GM23338 (cell line): Measurements from ENCODE around the gene STOX2. TPM values are rescaled to one million over a fixed set of nuclear protein-coding genes. Genes with fewer than 3 reads are reported as not detected.

Experiments
- ATAC-seq: fragments of 200-7000 bp; cut with Tn5 transposase; 3 replicates; pipeline ENCODE4 v1.9.1; 2020
- DNase-seq: peaks from one replicate; pipeline ENCODE4 v3.0.0-alpha.2; 2015; ENCODE audit warnings: low spot score
- H2AFZ ChIP-seq: fragments of 200-600 bp; sonication (generic); 2 replicates; pipeline ENCODE4 v1.8.0; 2016; ENCODE audit warnings: antibody characterized with exemption, mild to moderate bottlenecking, moderate library complexity
- H3F3A ChIP-seq: fragments of 200-600 bp; sonication (generic); replicated peaks from 2 replicates; pipeline ENCODE4 v1.8.0; 2017; ENCODE audit warnings: antibody characterized with exemption, mixed run types, low read depth
- H3K27ac ChIP-seq: fragments of 200-600 bp; sonication (generic); 2 replicates; pipeline ENCODE4 v1.6.1; 2016; ENCODE audit warnings: low read depth
- H3K27me3 ChIP-seq: fragments of 200-600 bp; sonication (generic); 2 replicates; pipeline ENCODE4 v1.8.0; 2016; ENCODE audit warnings: mild to moderate bottlenecking, mixed run types, moderate library complexity; ENCODE audit not compliant: insufficient read depth
- H3K36me3 ChIP-seq: fragments of 200-600 bp; sonication (generic); 2 replicates; pipeline ENCODE4 v1.8.0; 2016; ENCODE audit warnings: mild to moderate bottlenecking; ENCODE audit not compliant: insufficient read depth
- H3K4me1 ChIP-seq: fragments of 200-600 bp; sonication (generic); 2 replicates; pipeline ENCODE4 v1.8.0; 2016; ENCODE audit warnings: mild to moderate bottlenecking, moderate library complexity; ENCODE audit not compliant: insufficient read depth
- H3K4me2 ChIP-seq: fragments of 200-600 bp; sonication (generic); 2 replicates; pipeline ENCODE4 v1.7.1; 2017; ENCODE audit warnings: mixed run types
- H3K4me3 ChIP-seq: fragments of 200-600 bp; sonication (generic); 2 replicates; pipeline ENCODE4 v1.6.1; 2016; ENCODE audit warnings: mixed run types
- H3K79me2 ChIP-seq: fragments of 200-600 bp; sonication (generic); replicated peaks from 2 replicates; pipeline ENCODE4 v1.8.0; 2017; ENCODE audit warnings: mild to moderate bottlenecking; ENCODE audit not compliant: insufficient read depth
- H3K9me2 ChIP-seq: fragments of 200-600 bp; sonication (generic); 2 replicates; pipeline ENCODE4 v1.8.0; 2017; ENCODE audit not compliant: insufficient read depth
- H4K20me1 ChIP-seq: fragments of 200-600 bp; sonication (generic); replicated peaks from 2 replicates; pipeline ENCODE4 v1.8.0; 2017; ENCODE audit warnings: mild to moderate bottlenecking; ENCODE audit not compliant: insufficient read depth
- H3K27ac Mint-ChIP-seq: 2 replicates; pipeline ENCODE4 v1.8.0; 2020; ENCODE audit warnings: inconsistent platforms, mild to moderate bottlenecking, moderate library complexity, mixed read lengths
- H3K27me3 Mint-ChIP-seq: 3 replicates; pipeline ENCODE4 v1.8.0; 2022; ENCODE audit warnings: low read depth, mild to moderate bottlenecking, moderate library complexity, mixed read lengths, inconsistent platforms; ENCODE audit not compliant: insufficient read depth, poor library complexity
- H3K36me3 Mint-ChIP-seq: 3 replicates; pipeline ENCODE4 v1.8.0; 2021; ENCODE audit warnings: low read depth, mild to moderate bottlenecking, inconsistent platforms, moderate library complexity, mixed read lengths
- H3K4me1 Mint-ChIP-seq: 3 replicates; pipeline ENCODE4 v1.8.0; 2020; ENCODE audit warnings: mild to moderate bottlenecking, inconsistent platforms, mixed read lengths
- H3K4me3 Mint-ChIP-seq: 3 replicates; pipeline ENCODE4 v1.8.0; 2021; ENCODE audit warnings: moderate library complexity, mild to moderate bottlenecking, inconsistent platforms, mixed read lengths
- H3K9me3 Mint-ChIP-seq: 3 replicates; pipeline ENCODE4 v1.8.0; 2020; ENCODE audit warnings: moderate library complexity, mild to moderate bottlenecking, inconsistent platforms, mixed read lengths
- CREB1 ChIP-seq: fragments of 250-450 bp; sonication (Bioruptor Pico); IDR thresholded peaks from 2 replicates; pipeline ENCODE4 v1.5.0; 2020; ENCODE audit warnings: low read depth, mild to moderate bottlenecking, moderate library complexity
- EZH2 ChIP-seq: fragments of 200-600 bp; sonication (generic); IDR thresholded peaks from one replicate; pipeline ENCODE4 v1.8.0; 2017; ENCODE audit warnings: antibody characterized with exemption, mild to moderate bottlenecking, low read depth; ENCODE audit not compliant: unreplicated experiment
- EZH2phosphoT487 ChIP-seq: fragments of 200-600 bp; sonication (generic); IDR thresholded peaks from one replicate; pipeline ENCODE4 v1.8.1; 2018; ENCODE audit warnings: antibody characterized with exemption; ENCODE audit not compliant: unreplicated experiment
- JUNB ChIP-seq: IDR thresholded peaks from one replicate; pipeline ENCODE4 v1.6.1; 2016; ENCODE audit warnings: antibody characterized with exemption; ENCODE audit not compliant: unreplicated experiment
- NANOG ChIP-seq: IDR thresholded peaks from 2 replicates; pipeline ENCODE4 v1.6.1; 2016; ENCODE audit warnings: antibody characterized with exemption, borderline replicate concordance
- STAT1 ChIP-seq: IDR thresholded peaks from one replicate; pipeline ENCODE4 v1.6.1; 2016; ENCODE audit warnings: antibody characterized with exemption; ENCODE audit not compliant: unreplicated experiment
- ZNF114 ChIP-seq: fragments of 250-450 bp; sonication (Bioruptor Pico); IDR thresholded peaks from 2 replicates; pipeline ENCODE4 v1.5.0; 2020; ENCODE audit warnings: mild to moderate bottlenecking, moderate library complexity
- polyA plus RNA-seq: library from polyadenylated mRNA; unstranded; fragments of >200 nt; fragmentation: Nextera tagmentation; extraction: Ambion mirVana; gene quantifications from 2 replicates; pipeline ENCODE4 v1.2.1, GENCODE V29; 2016
- total RNA-seq: library from RNA; depleted of rRNA; stranded (reverse); fragments of >200 nt; shearing (Covaris generic); gene quantifications from 2 replicates; pipeline ENCODE4 v1.2.3, GENCODE V29; 2014
- TF ChIP-seq, protein P1 (sequence below): fragments of 250-450 bp; sonication (Bioruptor Pico); IDR thresholded peaks from 2 replicates; pipeline ENCODE4 v1.5.0; 2020; ENCODE audit warnings: mild to moderate bottlenecking, moderate library complexity
- TF ChIP-seq, protein P2 (sequence below), 2 experiments: fragments of 200-600 bp in 1 of 2; sonication (generic) in 1 of 2; conservative IDR thresholded peaks; 2 replicates each; pipeline versions ENCODE4 v1.5.1 to v1.6.1; 2016 to 2017; ENCODE audit warnings: antibody characterized with exemption in 2 of 2, low read depth in 2 of 2, mild to moderate bottlenecking in 2 of 2, moderate library complexity in 1 of 2

The STOX2 gene
- total and polyA plus RNA-seq, 2 experiments from 2014 or later: 19.8 to 20.6 TPM

DNA sequence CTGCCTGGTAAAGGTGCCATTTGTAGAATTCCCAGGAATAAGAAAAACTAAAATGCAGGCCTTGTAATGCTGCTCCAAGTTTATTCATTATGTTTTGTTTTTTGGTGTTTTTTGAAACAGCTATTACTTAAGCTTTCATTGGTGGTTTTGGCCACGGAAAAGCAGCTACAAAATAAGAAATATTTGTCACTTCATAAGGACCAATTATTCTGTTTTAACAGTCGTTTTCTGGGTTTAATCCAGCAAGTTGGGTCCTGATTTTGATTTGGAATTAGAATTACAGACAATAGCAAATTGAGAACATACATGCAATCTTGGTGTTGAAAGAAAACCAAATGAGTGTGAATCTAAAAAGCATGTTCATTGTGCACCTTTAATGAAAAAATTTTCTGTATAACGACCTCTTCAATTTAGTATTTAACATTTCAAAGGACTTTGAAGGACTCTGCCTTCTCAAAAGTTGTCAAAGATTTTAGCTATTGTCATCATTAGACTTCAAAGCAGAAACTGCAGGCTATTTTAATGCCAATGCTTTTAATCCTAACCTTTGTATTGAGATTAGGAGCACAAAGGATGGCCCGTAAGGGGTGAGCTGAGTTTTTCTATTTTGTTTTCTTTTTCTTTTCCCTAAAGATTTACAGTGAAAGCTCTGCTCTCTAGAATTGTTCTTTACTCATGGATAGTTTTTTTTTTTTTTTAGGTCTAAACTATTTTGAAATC, 26.7 kb upstream of the STOX2 start (continued):
- TF ChIP-seq, protein P1, sequence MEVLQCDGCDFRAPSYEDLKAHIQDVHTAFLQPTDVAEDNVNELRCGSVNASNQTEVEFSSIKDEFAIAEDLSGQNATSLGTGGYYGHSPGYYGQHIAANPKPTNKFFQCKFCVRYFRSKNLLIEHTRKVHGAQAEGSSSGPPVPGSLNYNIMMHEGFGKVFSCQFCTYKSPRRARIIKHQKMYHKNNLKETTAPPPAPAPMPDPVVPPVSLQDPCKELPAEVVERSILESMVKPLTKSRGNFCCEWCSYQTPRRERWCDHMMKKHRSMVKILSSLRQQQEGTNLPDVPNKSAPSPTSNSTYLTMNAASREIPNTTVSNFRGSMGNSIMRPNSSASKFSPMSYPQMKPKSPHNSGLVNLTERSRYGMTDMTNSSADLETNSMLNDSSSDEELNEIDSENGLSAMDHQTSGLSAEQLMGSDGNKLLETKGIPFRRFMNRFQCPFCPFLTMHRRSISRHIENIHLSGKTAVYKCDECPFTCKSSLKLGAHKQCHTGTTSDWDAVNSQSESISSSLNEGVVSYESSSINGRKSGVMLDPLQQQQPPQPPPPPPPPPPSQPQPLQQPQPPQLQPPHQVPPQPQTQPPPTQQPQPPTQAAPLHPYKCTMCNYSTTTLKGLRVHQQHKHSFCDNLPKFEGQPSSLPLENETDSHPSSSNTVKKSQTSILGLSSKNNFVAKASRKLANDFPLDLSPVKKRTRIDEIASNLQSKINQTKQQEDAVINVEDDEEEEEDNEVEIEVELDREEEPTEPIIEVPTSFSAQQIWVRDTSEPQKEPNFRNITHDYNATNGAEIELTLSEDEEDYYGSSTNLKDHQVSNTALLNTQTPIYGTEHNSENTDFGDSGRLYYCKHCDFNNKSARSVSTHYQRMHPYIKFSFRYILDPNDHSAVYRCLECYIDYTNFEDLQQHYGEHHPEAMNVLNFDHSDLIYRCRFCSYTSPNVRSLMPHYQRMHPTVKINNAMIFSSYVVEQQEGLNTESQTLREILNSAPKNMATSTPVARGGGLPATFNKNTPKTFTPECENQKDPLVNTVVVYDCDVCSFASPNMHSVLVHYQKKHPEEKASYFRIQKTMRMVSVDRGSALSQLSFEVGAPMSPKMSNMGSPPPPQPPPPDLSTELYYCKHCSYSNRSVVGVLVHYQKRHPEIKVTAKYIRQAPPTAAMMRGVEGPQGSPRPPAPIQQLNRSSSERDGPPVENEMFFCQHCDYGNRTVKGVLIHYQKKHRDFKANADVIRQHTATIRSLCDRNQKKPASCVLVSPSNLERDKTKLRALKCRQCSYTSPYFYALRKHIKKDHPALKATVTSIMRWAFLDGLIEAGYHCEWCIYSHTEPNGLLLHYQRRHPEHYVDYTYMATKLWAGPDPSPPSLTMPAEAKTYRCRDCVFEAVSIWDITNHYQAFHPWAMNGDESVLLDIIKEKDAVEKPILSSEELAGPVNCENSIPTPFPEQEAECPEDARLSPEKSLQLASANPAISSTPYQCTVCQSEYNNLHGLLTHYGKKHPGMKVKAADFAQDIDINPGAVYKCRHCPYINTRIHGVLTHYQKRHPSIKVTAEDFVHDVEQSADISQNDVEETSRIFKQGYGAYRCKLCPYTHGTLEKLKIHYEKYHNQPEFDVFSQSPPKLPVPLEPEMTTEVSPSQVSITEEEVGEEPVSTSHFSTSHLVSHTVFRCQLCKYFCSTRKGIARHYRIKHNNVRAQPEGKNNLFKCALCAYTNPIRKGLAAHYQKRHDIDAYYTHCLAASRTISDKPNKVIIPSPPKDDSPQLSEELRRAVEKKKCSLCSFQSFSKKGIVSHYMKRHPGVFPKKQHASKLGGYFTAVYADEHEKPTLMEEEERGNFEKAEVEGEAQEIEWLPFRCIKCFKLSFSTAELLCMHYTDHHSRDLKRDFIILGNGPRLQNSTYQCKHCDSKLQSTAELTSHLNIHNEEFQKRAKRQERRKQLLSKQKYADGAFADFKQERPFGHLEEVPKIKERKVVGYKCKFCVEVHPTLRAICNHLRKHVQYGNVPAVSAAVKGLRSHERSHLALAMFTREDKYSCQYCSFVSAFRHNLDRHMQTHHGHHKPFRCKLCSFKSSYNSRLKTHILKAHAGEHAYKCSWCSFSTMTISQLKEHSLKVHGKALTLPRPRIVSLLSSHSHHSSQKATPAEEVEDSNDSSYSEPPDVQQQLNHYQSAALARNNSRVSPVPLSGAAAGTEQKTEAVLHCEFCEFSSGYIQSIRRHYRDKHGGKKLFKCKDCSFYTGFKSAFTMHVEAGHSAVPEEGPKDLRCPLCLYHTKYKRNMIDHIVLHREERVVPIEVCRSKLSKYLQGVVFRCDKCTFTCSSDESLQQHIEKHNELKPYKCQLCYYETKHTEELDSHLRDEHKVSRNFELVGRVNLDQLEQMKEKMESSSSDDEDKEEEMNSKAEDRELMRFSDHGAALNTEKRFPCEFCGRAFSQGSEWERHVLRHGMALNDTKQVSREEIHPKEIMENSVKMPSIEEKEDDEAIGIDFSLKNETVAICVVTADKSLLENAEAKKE (CRISPR knock-in tag): no peak
- no peak for TF ChIP-seq CREB1
- TF ChIP-seq STAT1: no peak
- no peak for TF ChIP-seq ZNF114 (CRISPR knock-in tag)

GRCh38 chr4:183885205-183885720, 19.8 kb upstream of the STOX2 start:
- Histone ChIP-seq H3K4me2 (no peak overlapping the region), H4K20me1 (no peaks in the 10 kb centered on the region), H2AFZ (no peak overlapping the region), H3K79me2 (no peaks in the 10 kb centered on the region), H3K4me3 (no peak overlapping the region), H3K36me3 (no peaks in the 10 kb centered on the region), H3K9me2 (no peaks in the 10 kb centered on the region), H3K27me3 (no peaks in the 10 kb centered on the region), H3K4me1 (no peaks in the 10 kb centered on the region), H3K27ac (no peak overlapping the region), H3F3A (no peaks in the 10 kb centered on the region)
- no peaks in the 10 kb centered on the region for H3K36me3 Mint-ChIP-seq
- no peak for DNase-seq
- H3K27ac Mint-ChIP-seq: no peak overlapping the region
- H3K27me3 Mint-ChIP-seq: peaks cover 11% of the 10 kb centered on the region
- H3K9me3 Mint-ChIP-seq: no peaks in the 10 kb centered on the region; the same call in 2 of the 3 replicates
- no peak overlapping the region for H3K4me3 Mint-ChIP-seq
- no peak for ATAC-seq
- peaks cover 11% of the 10 kb centered on the region for H3K4me1 Mint-ChIP-seq
- TF ChIP-seq EZH2phosphoT487: no peak
- no peak for TF ChIP-seq EZH2
- TF ChIP-seq JUNB: no peak
- no peak for TF ChIP-seq NANOG
- TF ChIP-seq, protein P2, sequence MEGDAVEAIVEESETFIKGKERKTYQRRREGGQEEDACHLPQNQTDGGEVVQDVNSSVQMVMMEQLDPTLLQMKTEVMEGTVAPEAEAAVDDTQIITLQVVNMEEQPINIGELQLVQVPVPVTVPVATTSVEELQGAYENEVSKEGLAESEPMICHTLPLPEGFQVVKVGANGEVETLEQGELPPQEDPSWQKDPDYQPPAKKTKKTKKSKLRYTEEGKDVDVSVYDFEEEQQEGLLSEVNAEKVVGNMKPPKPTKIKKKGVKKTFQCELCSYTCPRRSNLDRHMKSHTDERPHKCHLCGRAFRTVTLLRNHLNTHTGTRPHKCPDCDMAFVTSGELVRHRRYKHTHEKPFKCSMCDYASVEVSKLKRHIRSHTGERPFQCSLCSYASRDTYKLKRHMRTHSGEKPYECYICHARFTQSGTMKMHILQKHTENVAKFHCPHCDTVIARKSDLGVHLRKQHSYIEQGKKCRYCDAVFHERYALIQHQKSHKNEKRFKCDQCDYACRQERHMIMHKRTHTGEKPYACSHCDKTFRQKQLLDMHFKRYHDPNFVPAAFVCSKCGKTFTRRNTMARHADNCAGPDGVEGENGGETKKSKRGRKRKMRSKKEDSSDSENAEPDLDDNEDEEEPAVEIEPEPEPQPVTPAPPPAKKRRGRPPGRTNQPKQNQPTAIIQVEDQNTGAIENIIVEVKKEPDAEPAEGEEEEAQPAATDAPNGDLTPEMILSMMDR (conservative IDR thresholded peaks at IDR 0.05; ENCODE audit: low read depth in 2 of 2): no peak
- TF ChIP-seq ZNF114 (CRISPR knock-in tag): no peak
- no peak for TF ChIP-seq STAT1
